IPS-20b (cell line): ENCODE data around the gene SEL1L3.

Source experiments
- H3K27ac ChIP-seq: one replicate; pipeline ENCODE4 v1.5.1; 2013; ENCODE audit warnings: low read length
- H3K27me3 ChIP-seq: 2 replicates; pipeline ENCODE4 v1.6.1; 2013; ENCODE audit warnings: mild to moderate bottlenecking, low read length, inconsistent platforms; ENCODE audit not compliant: insufficient read depth
- H3K36me3 ChIP-seq: 2 replicates; pipeline ENCODE4 v1.6.1; 2013; ENCODE audit warnings: low read depth, mild to moderate bottlenecking, inconsistent platforms, low read length, moderate library complexity; ENCODE audit not compliant: insufficient read depth
- H3K4me1 ChIP-seq: 2 replicates; pipeline ENCODE4 v1.6.1; 2013; ENCODE audit warnings: mild to moderate bottlenecking, control low read depth, inconsistent platforms, low read length, moderate library complexity; ENCODE audit not compliant: insufficient read depth
- H3K4me3 ChIP-seq: 2 replicates; pipeline ENCODE4 v1.5.1; 2013; ENCODE audit warnings: mild to moderate bottlenecking, low read length, inconsistent platforms
- H3K9ac ChIP-seq: 2 replicates; pipeline ENCODE4 v1.6.1; 2013; ENCODE audit warnings: low read depth, mild to moderate bottlenecking, inconsistent platforms, low read length, moderate library complexity
- H3K9me3 ChIP-seq: 2 replicates; pipeline ENCODE4 v1.6.1; 2013; ENCODE audit warnings: mild to moderate bottlenecking, low read depth, low read length, inconsistent platforms; ENCODE audit not compliant: insufficient read depth

Gene SEL1L3

GRCh38 chr4:25890571-25891485 lies 28.0 kb upstream of the SEL1L3 start:
- Histone ChIP-seq H3K27me3 (no peaks in the 10 kb centered on the region), H3K9ac (peak overlapping the region; percentile 5; the same call in 1 of the 2 replicates), H3K4me1 (peaks cover 18% of the 10 kb centered on the region; the same call in 1 of the 2 replicates), H3K36me3 (no peaks in the 10 kb centered on the region), H3K9me3 (no peaks in the 10 kb centered on the region), H3K27ac (no peak overlapping the region), H3K4me3 (no peak overlapping the region)

GRCh38 chr4:25889589-25890503 lies 27.1 kb upstream of the SEL1L3 start:
- Histone ChIP-seq H3K27ac (no peak overlapping the region), H3K27me3 (no peaks in the 10 kb centered on the region), H3K4me3 (no peak overlapping the region), H3K9me3 (no peaks in the 10 kb centered on the region), H3K9ac (no peak overlapping the region), H3K4me1 (peaks cover 18% of the 10 kb centered on the region; the same call in 1 of the 2 replicates), H3K36me3 (no peaks in the 10 kb centered on the region)

- Histone ChIP-seq H3K4me1 (peaks cover 18% of the 10 kb centered on the region; the same call in 1 of the 2 replicates), H3K9ac (no peak overlapping the region), H3K4me3 (no peak overlapping the region), H3K36me3 (no peaks in the 10 kb centered on the region), H3K27me3 (no peaks in the 10 kb centered on the region), H3K9me3 (no peaks in the 10 kb centered on the region), H3K27ac (no peak overlapping the region)
These were observed 26.0 kb upstream of the SEL1L3 start for GRCh38 chr4:25888781-25889180.

- no peak overlapping the region for H3K4me3 ChIP-seq
- no peaks in the 10 kb centered on the region for H3K27me3 ChIP-seq
- H3K9me3 ChIP-seq, result no peaks in the 10 kb centered on the region
- no peak overlapping the region for H3K27ac ChIP-seq
- no peak overlapping the region for H3K9ac ChIP-seq
- H3K36me3 ChIP-seq, result no peaks in the 10 kb centered on the region
- no peaks in the 10 kb centered on the region for H3K4me1 ChIP-seq
These were observed 21.4 kb upstream of the SEL1L3 start for GRCh38 chr4:25884031-25884782.

GRCh38 chr4:25883565-25883964 lies 20.8 kb upstream of the SEL1L3 start:
- Histone ChIP-seq H3K9me3 (no peaks in the 10 kb centered on the region), H3K4me1 (no peaks in the 10 kb centered on the region), H3K9ac (no peak overlapping the region), H3K27me3 (no peaks in the 10 kb centered on the region), H3K4me3 (no peak overlapping the region), H3K27ac (no peak overlapping the region), H3K36me3 (no peaks in the 10 kb centered on the region)

- H3K27ac ChIP-seq, result no peak overlapping the region
- H3K36me3 ChIP-seq, result no peaks in the 10 kb centered on the region
- no peak overlapping the region for H3K4me3 ChIP-seq
- no peaks in the 10 kb centered on the region for H3K4me1 ChIP-seq
- no peaks in the 10 kb centered on the region for H3K9me3 ChIP-seq
- no peak overlapping the region for H3K9ac ChIP-seq
- no peaks in the 10 kb centered on the region for H3K27me3 ChIP-seq
These were observed 19.4 kb upstream of the SEL1L3 start for GRCh38 chr4:25882226-25882625.

- Histone ChIP-seq H3K4me3 (no peak overlapping the region), H3K4me1 (no peaks in the 10 kb centered on the region)
These were observed 18.4 kb upstream of the SEL1L3 start for GRCh38 chr4:25881193-25881592.

GRCh38 chr4:25879991-25880651 lies 17.3 kb upstream of the SEL1L3 start:
- Histone ChIP-seq H3K36me3 (no peaks in the 10 kb centered on the region), H3K27ac (no peak overlapping the region), H3K9me3 (no peaks in the 10 kb centered on the region), H3K27me3 (no peaks in the 10 kb centered on the region), H3K4me3 (no peak overlapping the region), H3K9ac (no peak overlapping the region), H3K4me1 (no peaks in the 10 kb centered on the region)

More at GRCh38 chr4:25881193-25881592, 18.4 kb upstream of the SEL1L3 start:
- Histone ChIP-seq H3K27me3 (no peaks in the 10 kb centered on the region), H3K9me3 (no peaks in the 10 kb centered on the region), H3K27ac (no peak overlapping the region), H3K36me3 (no peaks in the 10 kb centered on the region), H3K9ac (no peak overlapping the region)

GRCh38 chr4:25879587-25879986 lies 16.8 kb upstream of the SEL1L3 start:
- Histone ChIP-seq H3K27ac (no peak overlapping the region), H3K36me3 (no peaks in the 10 kb centered on the region), H3K9me3 (no peaks in the 10 kb centered on the region), H3K4me1 (no peaks in the 10 kb centered on the region), H3K9ac (no peak overlapping the region), H3K27me3 (no peaks in the 10 kb centered on the region), H3K4me3 (no peak overlapping the region)

GRCh38 chr4:25879091-25879584 lies 16.4 kb upstream of the SEL1L3 start:
- Histone ChIP-seq H3K27me3 (no peaks in the 10 kb centered on the region), H3K9me3 (no peaks in the 10 kb centered on the region), H3K36me3 (no peaks in the 10 kb centered on the region), H3K4me1 (no peaks in the 10 kb centered on the region), H3K27ac (no peak overlapping the region), H3K9ac (no peak overlapping the region), H3K4me3 (no peak overlapping the region)

- H3K36me3 ChIP-seq, result no peaks in the 10 kb centered on the region
- H3K9ac ChIP-seq, result no peak overlapping the region
- no peaks in the 10 kb centered on the region for H3K4me1 ChIP-seq
- no peak overlapping the region for H3K4me3 ChIP-seq
- no peaks in the 10 kb centered on the region for H3K9me3 ChIP-seq
- H3K27ac ChIP-seq, result no peak overlapping the region
- H3K27me3 ChIP-seq, result no peaks in the 10 kb centered on the region
These were observed 15.9 kb upstream of the SEL1L3 start for GRCh38 chr4:25878676-25879075.
